HG03025 (cell line): Measurements from ENCODE around the gene UNC45A.

ENCODE experiments used
- ATAC-seq: cut with Tn5 transposase; IDR thresholded peaks from one replicate; pipeline ENCODE4 v1.9.1; 2021; ENCODE audit warnings: mild to moderate bottlenecking, moderate library complexity; ENCODE audit not compliant: unreplicated experiment, low FRiP score

Gene UNC45A

GRCh38 chr15:90939756-90940155, 4.7 kb downstream of the UNC45A start:
- no peak for ATAC-seq

DNA sequence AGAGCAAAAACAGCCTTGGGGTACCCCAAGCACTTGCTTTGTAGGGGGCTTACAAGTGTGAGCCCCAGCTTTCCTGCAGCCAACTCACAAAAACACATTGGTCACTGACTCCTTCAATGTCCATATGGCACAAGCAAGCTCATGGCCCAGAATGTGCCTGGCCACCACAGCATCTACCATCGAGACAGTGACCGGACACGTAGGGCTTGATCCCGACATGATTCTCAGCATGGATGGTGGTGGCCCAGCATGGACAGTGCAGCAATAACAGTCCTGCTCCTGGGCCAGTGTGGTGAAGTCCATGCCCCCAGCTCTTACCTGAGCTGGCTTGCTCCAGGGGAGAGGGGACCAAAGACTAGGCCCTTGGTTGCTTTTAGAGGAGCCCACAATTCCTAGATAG, 6.0 kb downstream of the UNC45A start:
- no peak for ATAC-seq

GRCh38 chr15:90942354-90943120, 7.5 kb downstream of the UNC45A start:
- ATAC-seq, result no peak

DNA sequence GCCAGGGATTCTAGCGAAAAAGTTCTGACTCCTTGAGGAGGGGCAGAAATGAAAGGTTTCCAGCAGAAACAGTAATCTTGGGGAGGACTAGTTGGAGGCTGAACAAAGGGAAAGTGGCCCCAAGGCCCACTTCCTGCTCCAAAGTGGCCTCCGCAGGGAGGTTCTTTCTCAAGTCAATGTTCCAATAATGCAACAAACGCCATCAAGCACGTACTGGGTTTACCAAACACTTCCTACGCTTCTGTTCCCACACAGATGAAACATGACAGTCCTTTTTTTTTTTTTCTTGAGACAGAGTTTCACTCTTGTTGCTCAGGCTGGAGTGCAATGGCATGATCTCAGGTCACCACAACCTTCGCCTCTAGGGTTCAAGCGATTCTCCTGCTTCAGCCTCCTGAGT, 10.0 kb downstream of the UNC45A start:
- no peak for ATAC-seq

DNA sequence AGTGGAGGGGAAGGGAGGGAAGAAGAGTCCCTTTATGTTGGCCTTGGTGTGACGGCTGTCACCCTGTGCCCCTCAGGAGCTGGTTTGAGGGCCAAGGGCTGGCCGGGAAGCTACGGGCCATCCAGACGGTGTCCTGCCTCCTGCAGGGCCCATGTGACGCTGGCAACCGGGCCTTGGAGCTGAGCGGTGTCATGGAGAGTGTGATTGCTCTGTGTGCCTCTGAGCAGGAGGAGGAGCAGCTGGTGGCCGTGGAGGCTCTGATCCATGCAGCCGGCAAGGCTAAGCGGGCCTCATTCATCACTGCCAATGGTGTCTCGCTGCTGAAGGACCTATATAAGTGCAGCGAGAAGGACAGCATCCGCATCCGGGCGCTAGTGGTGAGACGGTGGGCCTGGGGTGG, 11.5 kb downstream of the UNC45A start:
- no peak for ATAC-seq

DNA sequence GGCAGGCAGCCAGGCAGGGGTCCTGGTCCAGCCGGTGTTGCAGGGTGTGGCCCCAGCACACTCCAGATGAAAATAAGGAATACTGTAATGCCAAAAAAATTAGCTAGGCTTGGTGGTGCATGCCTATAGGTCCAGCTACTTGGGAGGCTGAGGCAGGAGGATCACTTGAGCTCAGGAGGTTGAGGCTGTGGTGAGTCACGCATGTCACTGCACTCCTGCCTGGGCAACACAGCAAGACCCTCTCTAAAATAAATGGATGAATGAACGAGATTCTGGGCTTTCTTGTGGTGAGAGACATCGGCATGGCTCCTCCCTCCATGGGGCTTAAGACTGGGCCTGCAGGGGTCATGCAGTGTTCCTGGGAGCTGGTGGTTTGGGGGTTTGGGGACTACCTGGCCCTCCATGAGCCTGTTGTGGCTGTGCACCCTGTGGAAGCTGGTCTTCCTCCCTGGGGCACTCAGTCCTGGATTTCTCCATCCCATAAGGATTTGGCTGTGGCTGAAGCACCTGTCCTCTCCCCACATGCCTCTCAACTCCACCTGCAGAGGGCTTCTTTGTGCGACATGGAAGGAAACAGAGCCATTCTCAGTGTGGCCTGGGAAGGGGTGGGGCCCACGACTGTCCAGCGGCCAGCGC, 12.0 kb downstream of the UNC45A start:
- no peak for ATAC-seq

- no peak for ATAC-seq
These were observed 12.7 kb downstream of the UNC45A start for GRCh38 chr15:90947577-90948357.

GRCh38 chr15:90948506-90948905, 13.4 kb downstream of the UNC45A start:
- ATAC-seq, result no peak

- ATAC-seq, result no peak
These were observed 15.0 kb downstream of the UNC45A start for GRCh38 chr15:90949979-90950675.

- ATAC-seq, result no peak
These were observed 15.6 kb downstream of the UNC45A start for GRCh38 chr15:90950676-90951075.

DNA sequence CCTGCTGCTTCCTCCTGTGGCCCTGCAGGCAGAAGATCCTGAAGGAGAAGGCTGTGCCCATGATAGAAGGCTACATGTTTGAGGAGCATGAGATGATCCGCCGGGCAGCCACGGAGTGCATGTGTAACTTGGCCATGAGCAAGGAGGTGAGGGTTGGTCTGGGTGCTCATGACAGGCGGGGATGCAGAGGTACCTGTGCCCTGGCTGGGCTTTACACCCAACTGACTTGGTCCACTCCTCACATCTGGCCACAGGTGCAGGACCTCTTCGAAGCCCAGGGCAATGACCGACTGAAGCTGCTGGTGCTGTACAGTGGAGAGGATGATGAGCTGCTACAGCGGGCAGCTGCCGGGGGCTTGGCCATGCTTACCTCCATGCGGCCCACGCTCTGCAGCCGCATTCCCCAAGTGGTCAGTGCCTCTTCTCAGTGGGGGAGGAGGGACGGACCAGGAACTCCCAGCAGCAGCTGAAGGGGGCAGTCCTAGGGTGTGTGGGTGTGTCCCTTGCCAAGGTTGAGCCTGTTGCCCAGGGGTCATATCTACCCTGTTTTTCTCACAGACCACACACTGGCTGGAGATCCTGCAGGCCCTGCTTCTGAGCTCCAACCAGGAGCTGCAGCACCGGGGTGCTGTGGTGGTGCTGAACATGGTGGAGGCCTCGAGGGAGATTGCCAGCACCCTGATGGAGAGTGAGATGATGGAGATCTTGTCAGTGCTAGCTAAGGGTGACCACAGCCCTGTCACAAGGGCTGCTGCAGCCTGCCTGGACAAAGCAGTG, 18.0 kb downstream of the UNC45A start:
- no peak for ATAC-seq

DNA sequence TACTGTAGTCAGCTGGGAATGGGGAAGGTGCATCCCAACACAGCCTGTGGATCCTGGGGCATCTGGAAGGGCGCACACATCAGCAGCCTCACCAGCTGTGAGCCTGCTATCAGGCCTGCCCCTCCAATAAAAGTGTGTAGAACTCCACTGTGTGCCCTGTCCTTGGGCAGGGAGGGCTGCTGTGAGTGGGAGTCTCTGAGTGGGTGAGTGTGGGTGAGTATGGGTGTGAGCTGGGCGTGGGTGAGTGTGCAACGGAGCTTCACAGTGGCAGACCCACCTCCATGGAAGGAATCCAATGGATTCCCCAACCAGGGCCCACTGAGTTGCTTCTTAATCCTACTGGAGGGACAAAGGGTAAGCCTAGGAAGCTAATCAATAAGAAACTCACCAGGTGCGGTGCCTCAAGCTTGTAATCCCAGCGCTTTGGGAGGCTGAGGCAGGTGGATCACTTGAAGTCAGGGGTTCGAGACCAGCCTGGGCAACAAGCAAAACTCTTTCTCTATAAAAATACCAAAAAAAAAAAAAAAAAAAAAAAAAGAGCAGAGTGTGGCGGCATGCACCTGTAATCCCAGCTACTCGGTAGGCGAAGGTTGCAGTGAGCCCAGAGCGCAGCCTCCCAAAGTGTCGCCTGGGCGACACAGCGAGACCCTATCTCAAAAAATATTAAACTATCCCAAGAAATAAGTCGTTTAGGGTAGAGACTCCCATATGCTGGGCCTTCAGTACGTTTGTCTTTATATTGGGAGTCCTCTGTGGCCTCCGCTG, 19.0 kb downstream of the UNC45A start:
- ATAC-seq, result no peak

DNA sequence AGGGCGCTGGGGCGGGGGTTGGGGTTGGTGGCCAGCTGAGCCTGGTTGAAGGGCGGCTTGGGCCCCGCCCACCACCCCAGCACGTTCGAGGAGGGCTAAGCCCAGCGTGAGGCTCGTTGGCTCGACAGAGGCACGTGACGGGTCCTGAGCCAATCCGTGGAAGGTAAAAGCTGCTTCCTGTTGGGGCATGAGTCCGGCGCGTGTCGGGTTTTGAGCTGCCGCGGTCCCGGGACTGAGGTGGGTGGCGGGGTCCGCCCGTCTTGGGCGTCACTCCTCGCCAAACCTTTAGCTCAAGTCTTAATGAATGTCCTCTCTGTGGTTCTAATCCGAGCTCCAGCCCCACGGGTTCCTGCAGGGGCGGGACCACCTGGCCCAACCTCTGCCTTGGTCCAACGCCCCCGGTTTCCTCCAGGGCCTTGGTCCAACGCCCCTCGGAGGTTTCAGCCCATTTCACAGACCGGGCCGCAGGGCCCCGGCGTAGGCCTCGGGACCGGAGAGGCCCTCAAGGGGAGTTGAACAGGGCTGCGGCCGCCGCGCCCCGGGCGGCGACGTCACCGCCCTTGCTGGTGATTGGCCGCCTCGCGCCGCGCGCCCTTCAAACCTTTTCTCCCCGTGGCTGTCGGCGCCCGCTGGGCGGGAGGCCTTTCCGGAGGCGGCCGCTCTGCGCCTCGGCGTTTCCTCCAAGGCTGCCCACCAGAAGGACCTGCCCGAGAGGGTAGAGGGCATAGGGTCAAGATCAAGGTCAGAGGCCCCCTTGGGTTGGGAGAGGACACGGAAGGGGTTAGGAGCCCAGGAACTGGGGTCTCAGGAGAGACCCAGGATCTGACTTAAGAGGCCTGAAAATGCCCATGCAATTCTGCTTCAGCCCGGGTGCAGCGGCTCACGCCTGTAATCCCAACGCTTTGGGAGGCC, 19.9 kb downstream of the UNC45A start, which contains the start of gene RCCD1:
RCCD1 (plus strand) TSS at position 173 of the 912 bp plus-strand sequence. CDS start 1,851 bp downstream, outside the sequence.
- peak; percentile 82 for ATAC-seq

DNA sequence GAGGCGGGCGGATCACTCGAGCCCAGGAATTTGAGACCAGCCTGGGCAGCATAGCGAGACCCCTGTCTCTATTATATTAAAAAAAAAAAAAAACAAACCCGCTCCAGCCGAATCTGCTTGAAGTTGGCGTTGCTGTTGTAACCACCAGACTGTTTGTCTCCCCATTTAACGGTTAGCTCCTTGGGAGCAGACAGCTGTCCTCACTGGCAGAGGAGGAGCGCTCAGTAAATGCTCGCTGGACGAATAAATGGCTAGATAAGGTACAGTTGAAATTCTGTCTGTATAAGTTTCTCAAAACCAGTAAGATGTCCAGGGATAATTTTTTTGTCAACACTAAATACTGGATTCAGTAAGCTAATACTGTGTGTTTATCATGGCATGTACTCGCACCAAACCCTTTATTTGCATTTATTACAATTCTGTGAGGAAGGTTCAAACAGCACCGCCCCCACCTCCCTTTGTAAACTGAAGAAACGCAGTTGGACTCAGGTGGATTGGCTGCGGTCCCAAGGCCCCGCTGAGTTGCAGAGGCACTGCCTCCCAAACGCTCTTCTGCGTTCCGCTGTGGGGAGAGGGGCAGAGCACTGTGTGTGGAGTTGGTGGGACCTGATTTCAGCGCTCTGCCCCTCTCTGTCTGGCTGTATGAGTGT, 20.7 kb downstream of the UNC45A start:
- ATAC-seq, result no peak

- no peak for ATAC-seq
These were observed 21.4 kb downstream of the UNC45A start for GRCh38 chr15:90956274-90957030.

DNA sequence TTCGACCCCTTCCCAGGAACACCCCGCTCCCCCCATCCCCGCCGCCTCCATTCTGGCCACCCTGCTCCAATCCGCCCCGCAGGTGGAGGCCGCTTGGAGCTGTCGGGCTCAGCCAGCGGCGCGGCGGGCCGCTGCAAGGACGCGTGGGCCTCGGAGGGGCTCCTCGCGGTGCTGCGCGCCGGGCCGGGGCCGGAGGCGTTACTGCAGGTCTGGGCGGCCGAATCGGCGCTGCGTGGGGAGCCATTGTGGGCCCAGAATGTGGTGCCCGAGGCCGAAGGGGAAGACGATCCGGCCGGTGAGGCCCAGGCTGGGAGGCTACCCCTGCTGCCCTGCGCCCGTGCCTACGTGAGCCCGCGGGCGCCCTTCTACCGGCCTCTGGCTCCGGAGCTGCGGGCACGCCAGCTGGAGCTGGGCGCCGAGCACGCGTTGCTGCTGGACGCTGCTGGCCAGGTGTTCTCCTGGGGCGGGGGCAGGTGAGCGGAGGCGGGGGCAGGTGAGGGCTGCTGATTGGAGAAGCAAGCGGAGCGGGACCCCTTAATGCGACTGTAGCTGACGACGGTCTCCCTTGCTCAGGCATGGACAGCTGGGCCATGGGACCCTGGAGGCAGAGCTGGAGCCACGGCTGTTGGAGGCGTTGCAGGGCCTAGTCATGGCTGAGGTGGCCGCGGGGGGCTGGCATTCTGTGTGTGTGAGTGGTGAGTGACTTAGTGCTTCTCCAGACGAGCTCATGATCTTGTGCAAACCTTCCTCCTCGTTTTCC, 22.1 kb downstream of the UNC45A start:
- no peak for ATAC-seq
